MCF 10A (cell line): ENCODE data around the gene HEPN1. TPM values are rescaled to one million over a fixed set of nuclear protein-coding genes. Genes with fewer than 3 reads are reported as not detected.

Source experiments
- BruUV-seq: library from RNA; stranded (reverse); fragments of 400-500 nt; replicated peaks from 2 replicates; lab custom pipeline; 2021; lab: Mats Ljungman, UMichigan
- CTCF ChIA-PET: fragments of 300-600 bp; sonication (Branson Sonifier 250); formaldehyde crosslinking; extraction: SDS; loops from one replicate; lab custom pipeline; 2021; ENCODE audit warnings: antibody characterized with exemption, inconsistent platforms; lab: Yijun Ruan, JAX
- POLR2A ChIA-PET: fragments of 300-600, 350-650 bp; sonication (Branson Sonifier 250); formaldehyde crosslinking; extraction: SDS; loops from one replicate; lab custom pipeline; 2020; ENCODE audit warnings: antibody characterized with exemption, inconsistent platforms; lab: Yijun Ruan, JAX
- DNase-seq: peaks from one replicate; pipeline ENCODE4 v3.0.0-alpha.2; 2018; ENCODE audit not compliant: unreplicated experiment
- H3K27ac Mint-ChIP-seq: one replicate; pipeline ENCODE4 v1.8.0; 2022; ENCODE audit warnings: mild to moderate bottlenecking, low read depth, mixed read lengths; ENCODE audit not compliant: unreplicated experiment
- H3K27me3 Mint-ChIP-seq: one replicate; pipeline ENCODE4 v1.8.0; 2022; ENCODE audit warnings: mixed read lengths; ENCODE audit not compliant: insufficient read depth, unreplicated experiment
- H3K36me3 Mint-ChIP-seq: one replicate; pipeline ENCODE4 v1.8.0; 2022; ENCODE audit warnings: mild to moderate bottlenecking, moderate library complexity, mixed read lengths; ENCODE audit not compliant: insufficient read depth, unreplicated experiment
- H3K4me1 Mint-ChIP-seq: one replicate; pipeline ENCODE4 v1.8.0; 2022; ENCODE audit warnings: mixed read lengths; ENCODE audit not compliant: insufficient read depth, unreplicated experiment
- H3K4me3 Mint-ChIP-seq: one replicate; pipeline ENCODE4 v1.8.0; 2022; ENCODE audit warnings: mild to moderate bottlenecking, moderate library complexity, mixed read lengths; ENCODE audit not compliant: unreplicated experiment
- H3K9me3 Mint-ChIP-seq: one replicate; pipeline ENCODE4 v1.8.0; 2022; ENCODE audit warnings: mixed read lengths; ENCODE audit not compliant: unreplicated experiment
- intact Hi-C: fragments of 100-400 bp; cut with micrococcal nuclease; formaldehyde crosslinking; loops from 2 replicates; pipeline ENCODE4 v1.14.1; 2022
- total RNA-seq: library from RNA; stranded (reverse); gene quantifications from 2 replicates; pipeline ENCODE4 v1.2.3, GENCODE V29; 2022
- TF ChIP-seq, protein P1 (sequence below): fragments of 200-600 bp; IDR thresholded peaks from one replicate; pipeline ENCODE4 v1.8.0; 2022; ENCODE audit warnings: antibody characterized with exemption, mild to moderate bottlenecking; ENCODE audit not compliant: unreplicated experiment

HEPN1 gene
- total RNA-seq, 1 experiment from 2014 or later, result not detected

DNA sequence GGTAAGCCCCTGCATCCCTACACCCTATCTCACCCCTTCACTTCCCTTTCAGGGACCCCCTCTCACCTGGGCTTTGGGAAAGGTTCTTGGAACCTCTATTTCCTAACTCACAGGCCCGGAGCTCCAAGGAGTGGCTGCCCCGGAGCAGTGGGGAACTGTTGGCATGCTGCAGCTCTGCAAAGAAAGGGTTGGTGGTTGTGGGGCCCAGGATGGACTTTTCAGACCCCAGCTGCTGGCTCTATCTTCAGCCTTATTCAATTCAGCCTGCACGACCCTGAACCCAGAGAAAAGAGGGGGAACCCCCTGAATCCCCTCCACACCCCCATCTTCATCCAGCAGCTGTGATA, 31.4 kb upstream of the HEPN1 start:
- H3K27ac Mint-ChIP-seq, result no peak overlapping the region
- peaks cover 4% of the 10 kb centered on the region for H3K36me3 Mint-ChIP-seq
- no peaks in the 10 kb centered on the region for H3K27me3 Mint-ChIP-seq
- ChIA-PET POLR2A (interaction anchor here (1.0 to 2.3 kb wide), 2 partner anchors 9 to 11 kb away, joined by 3 to 8 read pairs; no protein-coding TSS in a partner anchor), CTCF (interaction anchor here (0.8 to 1.6 kb wide), 6 partner anchors 10 to 222 kb away, joined by 3 to 9 read pairs (median 4); partner anchors contain the start of gene ROBO4)
- no TSS peak for BruUV-seq
- TF ChIP-seq, protein P1, sequence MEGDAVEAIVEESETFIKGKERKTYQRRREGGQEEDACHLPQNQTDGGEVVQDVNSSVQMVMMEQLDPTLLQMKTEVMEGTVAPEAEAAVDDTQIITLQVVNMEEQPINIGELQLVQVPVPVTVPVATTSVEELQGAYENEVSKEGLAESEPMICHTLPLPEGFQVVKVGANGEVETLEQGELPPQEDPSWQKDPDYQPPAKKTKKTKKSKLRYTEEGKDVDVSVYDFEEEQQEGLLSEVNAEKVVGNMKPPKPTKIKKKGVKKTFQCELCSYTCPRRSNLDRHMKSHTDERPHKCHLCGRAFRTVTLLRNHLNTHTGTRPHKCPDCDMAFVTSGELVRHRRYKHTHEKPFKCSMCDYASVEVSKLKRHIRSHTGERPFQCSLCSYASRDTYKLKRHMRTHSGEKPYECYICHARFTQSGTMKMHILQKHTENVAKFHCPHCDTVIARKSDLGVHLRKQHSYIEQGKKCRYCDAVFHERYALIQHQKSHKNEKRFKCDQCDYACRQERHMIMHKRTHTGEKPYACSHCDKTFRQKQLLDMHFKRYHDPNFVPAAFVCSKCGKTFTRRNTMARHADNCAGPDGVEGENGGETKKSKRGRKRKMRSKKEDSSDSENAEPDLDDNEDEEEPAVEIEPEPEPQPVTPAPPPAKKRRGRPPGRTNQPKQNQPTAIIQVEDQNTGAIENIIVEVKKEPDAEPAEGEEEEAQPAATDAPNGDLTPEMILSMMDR, result no peak
- no peak for DNase-seq
- intact Hi-C loops, result no loop called here
- H3K4me3 Mint-ChIP-seq, result no peak overlapping the region
- no peaks in the 10 kb centered on the region for H3K4me1 Mint-ChIP-seq
- no peaks in the 10 kb centered on the region for H3K9me3 Mint-ChIP-seq

DNA sequence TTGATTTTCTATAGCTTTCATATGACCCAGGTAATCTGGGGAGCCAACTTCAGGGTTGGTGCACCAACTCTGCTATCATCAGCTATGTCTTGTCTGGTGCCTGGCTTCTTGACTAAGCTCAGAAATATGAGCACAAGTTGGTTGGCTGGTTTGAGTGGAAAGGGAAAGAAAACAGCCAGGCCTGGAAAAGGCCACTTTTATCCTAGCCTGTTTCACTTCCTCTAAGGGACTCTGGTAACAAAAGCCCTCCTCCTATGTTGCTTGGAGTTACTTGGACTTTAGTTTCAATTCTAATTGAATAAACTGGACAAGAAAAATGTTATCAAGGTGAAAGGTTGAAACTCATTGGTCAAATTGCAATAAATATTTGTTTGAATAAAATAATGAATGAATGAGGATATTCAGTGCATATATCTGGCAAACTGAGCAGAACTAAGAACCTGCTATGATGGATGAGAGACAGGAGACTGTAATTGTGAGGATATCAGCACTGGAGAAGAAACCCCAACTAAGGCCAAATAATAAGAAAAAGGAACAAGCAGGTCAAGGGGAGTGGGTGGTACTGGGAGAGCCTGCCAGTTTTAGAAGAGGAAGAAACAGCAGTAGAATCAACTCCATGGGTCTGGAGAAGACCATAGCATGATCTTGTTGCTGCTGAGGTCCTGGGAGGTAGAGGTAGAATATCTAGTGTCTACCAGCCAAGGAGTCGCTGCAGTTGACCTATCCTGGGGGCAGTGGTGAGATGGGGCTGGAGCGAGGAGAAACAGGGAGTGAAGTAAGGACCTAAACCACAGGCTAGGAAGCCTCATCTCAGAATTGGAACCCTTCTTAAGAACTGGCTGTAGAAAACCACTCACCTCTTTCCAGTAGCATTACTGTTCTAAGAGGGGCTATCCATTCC, 29.6 kb upstream of the HEPN1 start:
- POLR2A ChIA-PET, result interaction anchor here (0.8 to 2.3 kb wide), 2 partner anchors 7 to 13 kb away, joined by 3 to 8 read pairs; no protein-coding TSS in a partner anchor
- no peak overlapping the region for H3K27ac Mint-ChIP-seq
- CTCF ChIA-PET, result interaction anchor here (0.6 to 2.2 kb wide), 10 partner anchors 7 to 454 kb away, joined by 3 to 12 read pairs (median 4); no protein-coding TSS in a partner anchor
- H3K27me3 Mint-ChIP-seq, result no peaks in the 10 kb centered on the region
- intact Hi-C loops, result no loop called here
- peaks cover 2% of the 10 kb centered on the region for H3K36me3 Mint-ChIP-seq
- no peak for DNase-seq
- TF ChIP-seq, protein P1, result no peak
- no peak overlapping the region for H3K4me3 Mint-ChIP-seq
- no TSS peak for BruUV-seq
- H3K9me3 Mint-ChIP-seq, result no peaks in the 10 kb centered on the region
- H3K4me1 Mint-ChIP-seq, result no peaks in the 10 kb centered on the region

DNA sequence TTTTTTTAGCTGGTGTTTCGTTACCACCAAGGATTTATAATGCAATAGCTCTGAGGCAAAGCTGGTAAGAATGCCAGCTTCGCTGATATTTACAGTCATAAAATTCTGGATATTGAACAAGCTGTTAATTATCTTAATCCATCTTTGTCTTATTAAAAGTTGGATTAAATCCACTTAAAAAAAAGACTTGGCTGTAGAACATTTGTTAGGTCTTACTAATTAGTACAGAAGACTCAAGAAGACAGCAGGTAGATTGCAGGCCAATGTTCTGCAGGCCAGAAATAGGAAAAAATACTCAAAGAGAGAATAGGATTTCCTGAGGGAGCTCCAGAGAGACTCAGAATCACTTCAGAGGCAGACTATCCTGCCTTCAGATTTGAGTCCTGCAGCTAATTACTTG, 28.9 kb upstream of the HEPN1 start:
- DNase-seq, result no peak
- CTCF ChIA-PET, result interaction anchor here (0.6 to 2.2 kb wide), 5 partner anchors 8 to 453 kb away, joined by 3 to 12 read pairs (median 4); no protein-coding TSS in a partner anchor
- Mint-ChIP-seq H3K4me1 (no peaks in the 10 kb centered on the region), H3K9me3 (no peaks in the 10 kb centered on the region), H3K27ac (no peak overlapping the region), H3K36me3 (no peaks in the 10 kb centered on the region), H3K27me3 (no peaks in the 10 kb centered on the region), H3K4me3 (no peak overlapping the region)
- BruUV-seq, result no TSS peak
- TF ChIP-seq, protein P1, result no peak
- intact Hi-C loops, result no loop called here
- POLR2A ChIA-PET, result interaction anchor here (0.6 to 0.8 kb wide), 2 partner anchors 8 to 614 kb away, joined by 3 read pairs; no protein-coding TSS in a partner anchor
